Activated CD4-positive, alpha-beta T cell treated with anti-CD3 and anti-CD28 coated beads, Interleukin-2, amount 10 ng/mL, durations not matched to agents 24 days and 14 days (primary cell): ENCODE results near the gene KRTCAP2. TPM values are rescaled to one million over a fixed set of nuclear protein-coding genes. Genes with fewer than 3 reads are reported as not detected.
"Not testable (repeated sequence)": the region's sequence is repeated elsewhere in the genome, so short reads cannot be mapped to it uniquely, and the experiment has no call there.

Experiments
- DNase-seq: peaks from one replicate; pipeline ENCODE4 v3.0.0; 2022
- H3K27ac Mint-ChIP-seq: one replicate; pipeline ENCODE4 v1.8.0; 2022; ENCODE audit warnings: mild to moderate bottlenecking, mixed read lengths
- H3K27me3 Mint-ChIP-seq: one replicate; pipeline ENCODE4 v1.8.0; 2022; ENCODE audit warnings: mixed read lengths
- H3K36me3 Mint-ChIP-seq: one replicate; pipeline ENCODE4 v1.8.0; 2022; ENCODE audit warnings: low read depth, mild to moderate bottlenecking, mixed read lengths
- H3K4me1 Mint-ChIP-seq: one replicate; pipeline ENCODE4 v1.8.0; 2021; ENCODE audit warnings: mixed read lengths
- H3K4me3 Mint-ChIP-seq: one replicate; pipeline ENCODE4 v1.8.0; 2022; ENCODE audit warnings: mild to moderate bottlenecking, moderate library complexity, mixed read lengths
- H3K9me3 Mint-ChIP-seq: one replicate; pipeline ENCODE4 v1.8.0; 2021; ENCODE audit warnings: mixed read lengths
- intact Hi-C: fragments of 100-400 bp; cut with micrococcal nuclease; formaldehyde crosslinking; loops from one replicate; pipeline ENCODE4 v1.15.1; 2023
- total RNA-seq: library from RNA; stranded (reverse); gene quantifications from 2 replicates; pipeline ENCODE4 v1.2.3, GENCODE V29; 2022

KRTCAP2 gene
- total RNA-seq, 1 donor from 2014 or later = 244 TPM

GRCh38 chr1:155166471-155167165 is 6.5 kb downstream of the KRTCAP2 start:
- Mint-ChIP-seq H3K4me1 (peaks cover 18% of the 10 kb centered on the region), H3K27ac (no peak overlapping the region), H3K36me3 (peaks cover 20% of the 10 kb centered on the region), H3K27me3 (peaks cover 4% of the 10 kb centered on the region), H3K9me3 (no peaks in the 10 kb centered on the region), H3K4me3 (no peak overlapping the region)
- DNase-seq = peak; percentile 56
- intact Hi-C loops = loop anchor here (1.0 to 5.0 kb wide), 2 partner anchors 39 to 75 kb away; partner anchors contain the start of gene EFNA1

GRCh38 chr1:155166051-155166470 is 7.0 kb downstream of the KRTCAP2 start:
- Mint-ChIP-seq H3K4me1 (peaks cover 18% of the 10 kb centered on the region), H3K9me3 (no peaks in the 10 kb centered on the region), H3K36me3 (peaks cover 19% of the 10 kb centered on the region), H3K27me3 (peaks cover 4% of the 10 kb centered on the region), H3K4me3 (no peak overlapping the region), H3K27ac (no peak overlapping the region)
- no peak for DNase-seq
- intact Hi-C loops = loop anchor here (5.0 kb wide), 1 partner anchor 39 kb away; the partner anchor contains the start of gene EFNA1

- intact Hi-C loops = loop anchor here (5.0 kb wide), 1 partner anchor 37 kb away; the partner anchor contains the start of gene EFNA1
- H3K9me3 Mint-ChIP-seq, H3K27me3 Mint-ChIP-seq, H3K27ac Mint-ChIP-seq, H3K4me3 Mint-ChIP-seq, DNase-seq: not testable (repeated sequence)
- Mint-ChIP-seq H3K4me1 (peaks cover 15% of the 10 kb centered on the region), H3K36me3 (peaks cover 12% of the 10 kb centered on the region)
These were observed 8.5 kb downstream of the KRTCAP2 start for GRCh38 chr1:155164625-155165024.

- H3K27ac Mint-ChIP-seq, H3K27me3 Mint-ChIP-seq, intact Hi-C loops, H3K4me3 Mint-ChIP-seq, H3K9me3 Mint-ChIP-seq, H3K36me3 Mint-ChIP-seq, DNase-seq: not testable (repeated sequence)
- peaks cover 11% of the 10 kb centered on the region for H3K4me1 Mint-ChIP-seq
These were observed 9.3 kb downstream of the KRTCAP2 start for GRCh38 chr1:155163785-155164184.

GRCh38 chr1:155162631-155163030 is 10.5 kb downstream of the KRTCAP2 start:
- intact Hi-C loops, H3K4me3 Mint-ChIP-seq, H3K27ac Mint-ChIP-seq, H3K4me1 Mint-ChIP-seq, DNase-seq, H3K36me3 Mint-ChIP-seq, H3K9me3 Mint-ChIP-seq, H3K27me3 Mint-ChIP-seq: not testable (repeated sequence)

GRCh38 chr1:155160128-155160527 is 13.0 kb downstream of the KRTCAP2 start:
- Mint-ChIP-seq H3K36me3 (no peaks in the 10 kb centered on the region), H3K27ac (peak overlapping the region; percentile 4), H3K4me3 (no peak overlapping the region), H3K27me3 (peaks cover 17% of the 10 kb centered on the region), H3K9me3 (no peaks in the 10 kb centered on the region), H3K4me1 (no peaks in the 10 kb centered on the region)
- no peak for DNase-seq
- intact Hi-C loops = no loop called here

GRCh38 chr1:155158991-155159390 is 14.1 kb downstream of the KRTCAP2 start:
- H3K36me3 Mint-ChIP-seq = no peaks in the 10 kb centered on the region
- peaks cover 25% of the 10 kb centered on the region for H3K27me3 Mint-ChIP-seq
- no peaks in the 10 kb centered on the region for H3K9me3 Mint-ChIP-seq
- no peaks in the 10 kb centered on the region for H3K4me1 Mint-ChIP-seq
- intact Hi-C loops = no loop called here
- no peak overlapping the region for H3K4me3 Mint-ChIP-seq
- H3K27ac Mint-ChIP-seq = no peak overlapping the region
- DNase-seq = no peak

GRCh38 chr1:155155996-155156643 is 17.0 kb downstream of the KRTCAP2 start:
- H3K36me3 Mint-ChIP-seq, intact Hi-C loops, H3K27ac Mint-ChIP-seq, H3K9me3 Mint-ChIP-seq, DNase-seq, H3K4me3 Mint-ChIP-seq, H3K4me1 Mint-ChIP-seq: not testable (repeated sequence)
- H3K27me3 Mint-ChIP-seq = peaks cover 32% of the 10 kb centered on the region

- Mint-ChIP-seq H3K27me3 (peaks cover 29% of the 10 kb centered on the region), H3K4me1 (peaks cover 4% of the 10 kb centered on the region), H3K36me3 (no peaks in the 10 kb centered on the region), H3K4me3 (no peak overlapping the region), H3K9me3 (no peaks in the 10 kb centered on the region), H3K27ac (no peak overlapping the region)
- DNase-seq = no peak
- intact Hi-C loops = no loop called here
These were observed 27.6 kb downstream of the KRTCAP2 start for GRCh38 chr1:155145491-155145890.

- no peaks in the 10 kb centered on the region for H3K9me3 Mint-ChIP-seq
- H3K36me3 Mint-ChIP-seq = peaks cover 23% of the 10 kb centered on the region
These were observed 31.4 kb downstream of the KRTCAP2 start for GRCh38 chr1:155141749-155142148.

GRCh38 chr1:155140630-155140953 is 32.5 kb downstream of the KRTCAP2 start:
- H3K4me1 Mint-ChIP-seq = peaks cover 29% of the 10 kb centered on the region
- intact Hi-C loops = loop anchor here (2.0 kb wide), 1 partner anchor 32 kb away; the partner anchor contains the start of genes KRTCAP2 and TRIM46
- no peak for DNase-seq
- peak overlapping the region; percentile 98 for H3K4me3 Mint-ChIP-seq
- H3K36me3 Mint-ChIP-seq = peaks cover 25% of the 10 kb centered on the region
- H3K9me3 Mint-ChIP-seq = no peaks in the 10 kb centered on the region
- peaks cover 8% of the 10 kb centered on the region for H3K27me3 Mint-ChIP-seq
- H3K27ac Mint-ChIP-seq = peak overlapping the region; percentile 92

More at GRCh38 chr1:155141749-155142148, 31.4 kb downstream of the KRTCAP2 start:
- DNase-seq = no peak
- Mint-ChIP-seq H3K4me1 (peaks cover 25% of the 10 kb centered on the region), H3K4me3 (no peak overlapping the region), H3K27ac (no peak overlapping the region), H3K27me3 (peaks cover 13% of the 10 kb centered on the region)
- intact Hi-C loops = loop anchor here (2.0 kb wide), 1 partner anchor 31 kb away; the partner anchor contains the start of genes KRTCAP2 and TRIM46

- Mint-ChIP-seq H3K27me3 (peaks cover 8% of the 10 kb centered on the region), H3K9me3 (no peaks in the 10 kb centered on the region), H3K36me3 (peaks cover 29% of the 10 kb centered on the region), H3K4me3 (peak within 1 kb of the TSS; percentile 98), H3K4me1 (peaks cover 34% of the 10 kb centered on the region), H3K27ac (peak within 1 kb of the TSS; percentile 92)
- intact Hi-C loops = loop anchor here (2.0 to 5.0 kb wide), 3 partner anchors 33 to 158 kb away; partner anchors contain the start of genes FLAD1, KRTCAP2, TRIM46 and ZBTB7B
- DNase-seq = peak; percentile 97
These were observed 33.0 kb downstream of the KRTCAP2 start, which contains the start of gene DPM3 for GRCh38 chr1:155139895-155140629. TSS of gene DPM3 (minus strand) at chr1:155140531. CDS start at chr1:155140240, 291 bp downstream.

GRCh38 chr1:155137154-155137949 is 35.8 kb downstream of the KRTCAP2 start:
- peaks cover 30% of the 10 kb centered on the region for H3K36me3 Mint-ChIP-seq
- peaks cover 5% of the 10 kb centered on the region for H3K27me3 Mint-ChIP-seq
- H3K4me1 Mint-ChIP-seq = peaks cover 43% of the 10 kb centered on the region

More at GRCh38 chr1:155137154-155137949, 35.8 kb downstream of the KRTCAP2 start:
- intact Hi-C loops = loop anchor here (5.0 kb wide), 2 partner anchors 135 to 155 kb away; partner anchors contain the start of genes FLAD1 and ZBTB7B
- H3K4me3 Mint-ChIP-seq = peak overlapping the region; percentile 98
- no peaks in the 10 kb centered on the region for H3K9me3 Mint-ChIP-seq
- DNase-seq = no peak
- H3K27ac Mint-ChIP-seq = peak overlapping the region; percentile 98
